ENCODE results near the gene PCBP3. TPM values are rescaled to one million over a fixed set of nuclear protein-coding genes. Genes with fewer than 3 reads are reported as not detected.
"Not testable (repeated sequence)": the region's sequence is repeated elsewhere in the genome, so short reads cannot be mapped to it uniquely, and the experiment has no call there.

PCBP3 gene
- total RNA-seq, 1 experiment from 2014 or later: not detected

DNA sequence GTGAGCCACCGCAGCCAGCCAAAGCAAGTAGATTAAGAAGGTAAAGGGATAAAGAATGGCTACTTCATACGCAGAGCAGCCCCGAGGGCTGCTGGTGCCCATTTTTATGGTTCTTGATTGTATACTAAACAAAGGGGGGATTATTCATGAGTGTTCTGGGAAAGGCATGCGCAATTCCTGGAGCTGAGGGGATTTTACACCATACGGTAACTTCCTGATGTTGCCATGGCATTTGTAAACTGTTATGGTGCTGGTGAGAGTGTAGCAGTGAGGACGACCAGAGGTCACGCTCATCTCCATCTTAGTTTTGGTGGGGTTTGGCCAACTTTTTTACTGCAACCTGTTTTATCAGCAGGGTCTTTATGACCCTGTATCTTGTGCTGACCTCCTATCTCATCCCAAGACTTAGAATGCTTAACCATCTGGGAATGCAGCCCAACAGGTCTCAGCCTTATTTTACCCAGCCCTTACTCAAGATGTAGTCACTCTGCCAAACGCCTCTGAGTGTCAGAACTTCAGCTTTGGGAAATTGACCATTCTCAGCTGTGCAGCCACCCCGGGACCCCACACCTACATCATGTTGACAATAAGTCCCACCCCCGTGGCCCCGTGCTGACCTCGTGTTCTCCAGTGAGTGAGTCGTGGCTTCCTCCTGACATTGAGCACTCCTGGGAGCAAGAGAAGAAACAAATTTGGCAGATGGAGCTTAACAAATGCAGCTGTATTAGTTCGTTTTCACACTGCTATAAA lies 188.6 kb downstream of the PCBP3 start:
- in situ Hi-C loops (cut with HindIII; ENCODE audit: low pct_unique_long_range_greater_than_20kb, low sequenced_read_pairs) (no loop called here), intact Hi-C loops (cut with micrococcal nuclease; ENCODE audit: unreplicated experiment) (no loop called here)
- CTCF ChIA-PET: no interaction called here
- TF ChIP-seq POLR2AphosphoS5 (IDR thresholded peaks at IDR 0.05; ENCODE audit: low read depth, low read length) (no peak), TCF7L2 (IDR thresholded peaks at IDR 0.05; ENCODE audit: low read depth, low read length) (no peak), SIN3A (IDR thresholded peaks at IDR 0.05; ENCODE audit: borderline replicate concordance, insufficient read depth, low read depth, low read length) (no peak)
- TF ChIP-seq, protein P1, sequence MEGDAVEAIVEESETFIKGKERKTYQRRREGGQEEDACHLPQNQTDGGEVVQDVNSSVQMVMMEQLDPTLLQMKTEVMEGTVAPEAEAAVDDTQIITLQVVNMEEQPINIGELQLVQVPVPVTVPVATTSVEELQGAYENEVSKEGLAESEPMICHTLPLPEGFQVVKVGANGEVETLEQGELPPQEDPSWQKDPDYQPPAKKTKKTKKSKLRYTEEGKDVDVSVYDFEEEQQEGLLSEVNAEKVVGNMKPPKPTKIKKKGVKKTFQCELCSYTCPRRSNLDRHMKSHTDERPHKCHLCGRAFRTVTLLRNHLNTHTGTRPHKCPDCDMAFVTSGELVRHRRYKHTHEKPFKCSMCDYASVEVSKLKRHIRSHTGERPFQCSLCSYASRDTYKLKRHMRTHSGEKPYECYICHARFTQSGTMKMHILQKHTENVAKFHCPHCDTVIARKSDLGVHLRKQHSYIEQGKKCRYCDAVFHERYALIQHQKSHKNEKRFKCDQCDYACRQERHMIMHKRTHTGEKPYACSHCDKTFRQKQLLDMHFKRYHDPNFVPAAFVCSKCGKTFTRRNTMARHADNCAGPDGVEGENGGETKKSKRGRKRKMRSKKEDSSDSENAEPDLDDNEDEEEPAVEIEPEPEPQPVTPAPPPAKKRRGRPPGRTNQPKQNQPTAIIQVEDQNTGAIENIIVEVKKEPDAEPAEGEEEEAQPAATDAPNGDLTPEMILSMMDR (IDR thresholded peaks at IDR 0.05): no peak
- TF ChIP-seq, protein P2, sequence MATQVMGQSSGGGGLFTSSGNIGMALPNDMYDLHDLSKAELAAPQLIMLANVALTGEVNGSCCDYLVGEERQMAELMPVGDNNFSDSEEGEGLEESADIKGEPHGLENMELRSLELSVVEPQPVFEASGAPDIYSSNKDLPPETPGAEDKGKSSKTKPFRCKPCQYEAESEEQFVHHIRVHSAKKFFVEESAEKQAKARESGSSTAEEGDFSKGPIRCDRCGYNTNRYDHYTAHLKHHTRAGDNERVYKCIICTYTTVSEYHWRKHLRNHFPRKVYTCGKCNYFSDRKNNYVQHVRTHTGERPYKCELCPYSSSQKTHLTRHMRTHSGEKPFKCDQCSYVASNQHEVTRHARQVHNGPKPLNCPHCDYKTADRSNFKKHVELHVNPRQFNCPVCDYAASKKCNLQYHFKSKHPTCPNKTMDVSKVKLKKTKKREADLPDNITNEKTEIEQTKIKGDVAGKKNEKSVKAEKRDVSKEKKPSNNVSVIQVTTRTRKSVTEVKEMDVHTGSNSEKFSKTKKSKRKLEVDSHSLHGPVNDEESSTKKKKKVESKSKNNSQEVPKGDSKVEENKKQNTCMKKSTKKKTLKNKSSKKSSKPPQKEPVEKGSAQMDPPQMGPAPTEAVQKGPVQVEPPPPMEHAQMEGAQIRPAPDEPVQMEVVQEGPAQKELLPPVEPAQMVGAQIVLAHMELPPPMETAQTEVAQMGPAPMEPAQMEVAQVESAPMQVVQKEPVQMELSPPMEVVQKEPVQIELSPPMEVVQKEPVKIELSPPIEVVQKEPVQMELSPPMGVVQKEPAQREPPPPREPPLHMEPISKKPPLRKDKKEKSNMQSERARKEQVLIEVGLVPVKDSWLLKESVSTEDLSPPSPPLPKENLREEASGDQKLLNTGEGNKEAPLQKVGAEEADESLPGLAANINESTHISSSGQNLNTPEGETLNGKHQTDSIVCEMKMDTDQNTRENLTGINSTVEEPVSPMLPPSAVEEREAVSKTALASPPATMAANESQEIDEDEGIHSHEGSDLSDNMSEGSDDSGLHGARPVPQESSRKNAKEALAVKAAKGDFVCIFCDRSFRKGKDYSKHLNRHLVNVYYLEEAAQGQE (IDR thresholded peaks at IDR 0.05; ENCODE audit: insufficient read depth in 1 of 2, low read depth in 2 of 2, low read length in 1 of 2): no peak
- DNase-seq (ENCODE audit: low read depth, low spot score) (no peak), ATAC-seq (no peak)
- H3K4me1 ChIP-seq (ENCODE audit: control insufficient read depth, insufficient read depth, low read length): no peaks in the 10 kb centered on the region
- no peak overlapping the region for H3K4me3 ChIP-seq (ENCODE audit: low read depth in 2 of 2, low read length in 2 of 2)
- H3K9me3 ChIP-seq (ENCODE audit: control insufficient read depth, insufficient read depth, low read depth, low read length): no peaks in the 10 kb centered on the region
- no peaks in the 10 kb centered on the region for H3K36me3 ChIP-seq (ENCODE audit: control insufficient read depth, insufficient read depth, low read length)
- BruUV-seq (replicated peaks): no TSS peak
- no peak overlapping the region for H3K27ac ChIP-seq (ENCODE audit: low read length)
- H3K27me3 ChIP-seq (ENCODE audit: control insufficient read depth, insufficient read depth, low read length): no peaks in the 10 kb centered on the region; the same call in 1 of the 2 replicates
- POLR2A ChIA-PET: no interaction called here

DNA sequence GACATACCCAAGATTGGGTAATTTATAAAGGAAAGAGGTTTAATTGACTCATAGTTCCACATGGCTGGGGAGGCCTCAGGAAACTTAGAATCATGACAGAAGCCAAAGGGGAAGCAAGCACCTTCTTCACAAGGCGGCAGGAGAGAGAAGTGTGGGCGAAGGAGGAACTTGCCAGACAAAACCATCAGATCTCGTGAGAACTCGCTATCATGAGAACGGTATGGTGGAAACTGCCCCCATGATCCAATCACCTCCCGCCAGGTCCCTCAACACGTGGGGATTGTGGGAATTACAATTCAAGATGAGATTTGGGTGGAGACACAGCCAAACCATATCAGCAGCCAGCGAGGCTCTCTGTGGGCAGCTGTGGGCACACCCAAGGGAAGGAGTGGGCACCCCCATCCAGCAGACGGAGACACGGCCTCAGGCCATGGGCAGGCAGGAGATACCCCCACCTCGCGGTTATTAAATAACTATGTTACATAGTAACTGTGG lies 189.3 kb downstream of the PCBP3 start:
- intact Hi-C loops (cut with micrococcal nuclease; ENCODE audit: unreplicated experiment); H3K27ac ChIP-seq (ENCODE audit: low read length); DNase-seq (ENCODE audit: low read depth, low spot score); H3K9me3 ChIP-seq (ENCODE audit: control insufficient read depth, insufficient read depth, low read depth, low read length); H3K36me3 ChIP-seq (ENCODE audit: control insufficient read depth, insufficient read depth, low read length); H3K4me1 ChIP-seq (ENCODE audit: control insufficient read depth, insufficient read depth, low read length); H3K27me3 ChIP-seq (ENCODE audit: control insufficient read depth, insufficient read depth, low read length); CTCF ChIA-PET; in situ Hi-C loops (cut with HindIII; ENCODE audit: low pct_unique_long_range_greater_than_20kb, low sequenced_read_pairs); ATAC-seq; BruUV-seq (replicated peaks); H3K4me3 ChIP-seq (ENCODE audit: low read depth in 2 of 2, low read length in 2 of 2): not testable (repeated sequence)
- POLR2A ChIA-PET: interaction anchor here (0.6 kb wide), 1 partner anchor 83 kb away, joined by 5 read pairs; no protein-coding TSS in a partner anchor

DNA sequence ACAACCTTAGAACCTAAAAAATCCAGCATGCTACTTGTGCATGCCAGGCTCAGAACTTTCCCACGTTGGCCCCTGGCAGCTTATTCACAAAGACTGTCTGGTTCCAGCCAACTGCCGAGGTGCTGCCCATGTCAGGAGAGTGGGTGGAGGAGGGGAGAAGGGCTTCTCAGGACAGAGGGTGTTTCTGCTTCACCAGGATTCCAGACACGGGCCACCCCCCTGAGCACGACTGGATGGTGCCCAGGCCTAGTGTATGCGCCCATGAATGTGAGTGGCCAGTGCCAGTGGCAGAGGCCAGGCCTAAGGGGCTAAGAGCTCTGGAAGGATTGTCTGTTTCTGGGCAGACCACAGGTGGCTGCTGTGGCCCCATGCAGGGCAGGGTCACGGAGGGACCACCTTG lies 189.9 kb downstream of the PCBP3 start:
- BruUV-seq (replicated peaks): no TSS peak
- H3K4me1 ChIP-seq (ENCODE audit: control insufficient read depth, insufficient read depth, low read length): no peaks in the 10 kb centered on the region
- no peaks in the 10 kb centered on the region for H3K27me3 ChIP-seq (ENCODE audit: control insufficient read depth, insufficient read depth, low read length)
- no peaks in the 10 kb centered on the region for H3K36me3 ChIP-seq (ENCODE audit: control insufficient read depth, insufficient read depth, low read length)
- TF ChIP-seq POLR2AphosphoS5 (IDR thresholded peaks at IDR 0.05; ENCODE audit: low read depth, low read length) (no peak), SIN3A (IDR thresholded peaks at IDR 0.05; ENCODE audit: borderline replicate concordance, insufficient read depth, low read depth, low read length) (no peak), TCF7L2 (IDR thresholded peaks at IDR 0.05; ENCODE audit: low read depth, low read length) (no peak)
- TF ChIP-seq, protein P1 (IDR thresholded peaks at IDR 0.05): no peak
- TF ChIP-seq, protein P2 (IDR thresholded peaks at IDR 0.05; ENCODE audit: insufficient read depth in 1 of 2, low read depth in 2 of 2, low read length in 1 of 2): no peak
- no peak overlapping the region for H3K27ac ChIP-seq (ENCODE audit: low read length)
- intact Hi-C loops (cut with micrococcal nuclease; ENCODE audit: unreplicated experiment): no loop called here
- in situ Hi-C loops (cut with HindIII; ENCODE audit: low pct_unique_long_range_greater_than_20kb, low sequenced_read_pairs): no loop called here
- POLR2A ChIA-PET: interaction anchor here (0.6 kb wide), 1 partner anchor 83 kb away, joined by 5 read pairs; no protein-coding TSS in a partner anchor
- ATAC-seq (no peak), DNase-seq (ENCODE audit: low read depth, low spot score) (no peak)
- H3K4me3 ChIP-seq (ENCODE audit: low read depth in 2 of 2, low read length in 2 of 2): no peak overlapping the region
- CTCF ChIA-PET: no interaction called here
- H3K9me3 ChIP-seq (ENCODE audit: control insufficient read depth, insufficient read depth, low read depth, low read length): no peaks in the 10 kb centered on the region

All from Panc1 (cell line).